K562 (cell line): ENCODE results near the gene TWSG1. TPM values are rescaled to one million over a fixed set of nuclear protein-coding genes. Genes with fewer than 3 reads are reported as not detected.

Experiments used
- CBFA2T2 ChIP-seq: fragments of 450-650 bp; conservative IDR thresholded peaks from 2 replicates; pipeline ENCODE4 v1.6.1; 2017; ENCODE audit warnings: mild to moderate bottlenecking
- FOXA3 ChIP-seq, 2 experiments: fragments of 450-650 bp in 1 of 2; sonication (generic) in 1 of 2; formaldehyde crosslinking; IDR thresholded peaks in 1 of 2; conservative IDR thresholded peaks in 1 of 2; 2 replicates each; pipeline versions ENCODE4 v1.4.0 to v1.8.0; 2020 to 2022; ENCODE audit warnings: mild to moderate bottlenecking in 2 of 2, missing genetic modification reagents in 1 of 2
- GATAD2A ChIP-seq: fragments of 450-650 bp; IDR thresholded peaks from 2 replicates; pipeline ENCODE4 v1.6.1; 2017
- HDAC8 ChIP-seq: fragments of 450-650 bp; IDR thresholded peaks from 2 replicates; pipeline ENCODE4 v1.6.1; 2016; ENCODE audit warnings: mild to moderate bottlenecking, missing genetic modification characterization, moderate library complexity, missing compliant biosample characterization
- PTBP1 ChIP-seq: fragments of 200-400 bp; formaldehyde crosslinking; IDR thresholded peaks from 2 replicates; pipeline ENCODE4 v1.6.1; 2017; ENCODE audit warnings: low read depth, low read length
- RAD21 ChIP-seq, 2 experiments: fragments of 250-450 bp in 1 of 2; fragments of 450-650 bp in 1 of 2; sonication (Bioruptor Pico) in 1 of 2; formaldehyde crosslinking in 1 of 2; IDR thresholded peaks in 1 of 2; conservative IDR thresholded peaks in 1 of 2; 2 replicates each; pipeline versions ENCODE4 v1.4.0 to v1.8.0; 2020 to 2022; ENCODE audit warnings: mild to moderate bottlenecking in 2 of 2, moderate library complexity in 1 of 2
- RBBP5 ChIP-seq: fragments of 200-600 bp; sonication (generic); IDR thresholded peaks from 2 replicates; pipeline ENCODE4 v1.6.1; 2012; ENCODE audit warnings: borderline replicate concordance, mild to moderate bottlenecking, low read length, control low read depth, inconsistent platforms; ENCODE audit not compliant: insufficient read depth, poor library complexity, severe bottlenecking
- SPI1 ChIP-seq: IDR thresholded peaks from 2 replicates; pipeline ENCODE4 v1.6.1; 2011; ENCODE audit warnings: low read depth, low read length, control low read depth, borderline replicate concordance
- ZFP1 ChIP-seq: fragments of 450-650 bp; formaldehyde crosslinking; IDR thresholded peaks from 2 replicates; pipeline ENCODE4 v1.4.0; 2020; ENCODE audit warnings: mild to moderate bottlenecking, mixed read lengths
- ZNF212 ChIP-seq: fragments of 450-650 bp; formaldehyde crosslinking; IDR thresholded peaks from 2 replicates; pipeline ENCODE4 v1.4.0; 2020; ENCODE audit warnings: mild to moderate bottlenecking
- ZNF23 ChIP-seq: fragments of 250-450 bp; sonication (Bioruptor Pico); IDR thresholded peaks from 2 replicates; pipeline ENCODE4 v1.4.0; 2020; ENCODE audit warnings: mild to moderate bottlenecking
- ZNF668 ChIP-seq: fragments of 250-450 bp; sonication (Bioruptor Pico); IDR thresholded peaks from 2 replicates; pipeline ENCODE4 v1.8.0; 2022; ENCODE audit warnings: mild to moderate bottlenecking, inconsistent platforms
- ZNF707 ChIP-seq: fragments of 250-450 bp; sonication (Bioruptor Pico); conservative IDR thresholded peaks from 2 replicates; pipeline ENCODE4 v1.8.0; 2022; ENCODE audit warnings: inconsistent platforms, mild to moderate bottlenecking, moderate library complexity
- polyA plus RNA-seq, 8 experiments: library from polyadenylated mRNA; depleted of rRNA in 4 of 8; stranded (reverse) in 5 of 8; unstranded in 3 of 8; fragments of >200 nt; fragmentation: Nextera tagmentation in 2 of 8; fragmentation: Illumina TruSeq in 1 of 8; extraction: Ambion mirVana in 2 of 8; extraction: Trizol in 1 of 8; gene quantifications; 2 replicates each; pipeline versions ENCODE4 v1.2.1 to v1.2.3, GENCODE V29; 2011 to 2014; ENCODE audit warnings: inconsistent platforms in 1 of 8, missing spikeins in 1 of 8
- total RNA-seq, 7 experiments: library from RNA; depleted of rRNA in 6 of 7; stranded (reverse); fragments of >200 nt in 6 of 7; fragmentation: Illumina TruSeq in 2 of 7; extraction: Trizol in 2 of 7; gene quantifications; 2 replicates each; pipeline versions ENCODE4 v1.2.1 to v1.2.3, GENCODE V29; 2011 to 2021; ENCODE audit warnings: low replicate concordance in 1 of 7
- TF ChIP-seq, protein P1 (sequence below): fragments of 200-800 bp; sonication (Bioruptor generic); IDR thresholded peaks from 2 replicates; pipeline ENCODE4 v1.6.1; 2017; ENCODE audit warnings: missing genetic modification characterization, missing compliant biosample characterization
- TF ChIP-seq, protein P2 (sequence below): fragments of 150-350 bp; IDR thresholded peaks from 2 replicates; pipeline ENCODE4 v1.6.1; 2014; ENCODE audit warnings: low read depth, mild to moderate bottlenecking, low read length, borderline replicate concordance
- TF ChIP-seq, protein P3 (sequence below): IDR thresholded peaks from 3 replicates; pipeline ENCODE4 v1.6.1; 2011; ENCODE audit warnings: borderline replicate concordance, mild to moderate bottlenecking; ENCODE audit not compliant: insufficient read length, insufficient read depth
- TF ChIP-seq, protein P4 (sequence below): fragments of 200-800 bp; sonication (Bioruptor generic); IDR thresholded peaks from 2 replicates; pipeline ENCODE4 v1.6.1; 2017; ENCODE audit warnings: missing genetic modification characterization, missing compliant biosample characterization

The TWSG1 gene
- total and polyA plus RNA-seq, 9 of the 15 experiments (the other 6 are each of a cell fraction or from before 2014, with no cell fraction given): 10.4 to 37.2 (median 25.1) TPM

GRCh38 chr18:9321017-9321452, 13.5 kb upstream of the TWSG1 start (continued):
- TF ChIP-seq, protein P1, sequence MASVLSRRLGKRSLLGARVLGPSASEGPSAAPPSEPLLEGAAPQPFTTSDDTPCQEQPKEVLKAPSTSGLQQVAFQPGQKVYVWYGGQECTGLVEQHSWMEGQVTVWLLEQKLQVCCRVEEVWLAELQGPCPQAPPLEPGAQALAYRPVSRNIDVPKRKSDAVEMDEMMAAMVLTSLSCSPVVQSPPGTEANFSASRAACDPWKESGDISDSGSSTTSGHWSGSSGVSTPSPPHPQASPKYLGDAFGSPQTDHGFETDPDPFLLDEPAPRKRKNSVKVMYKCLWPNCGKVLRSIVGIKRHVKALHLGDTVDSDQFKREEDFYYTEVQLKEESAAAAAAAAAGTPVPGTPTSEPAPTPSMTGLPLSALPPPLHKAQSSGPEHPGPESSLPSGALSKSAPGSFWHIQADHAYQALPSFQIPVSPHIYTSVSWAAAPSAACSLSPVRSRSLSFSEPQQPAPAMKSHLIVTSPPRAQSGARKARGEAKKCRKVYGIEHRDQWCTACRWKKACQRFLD (CRISPR knock-in tag): peak; percentile 93
- TF ChIP-seq CBFA2T2 (peak; percentile 73), ZFP1 (CRISPR knock-in tag) (no peak), FOXA3 (CRISPR knock-in tag; conservative IDR thresholded peaks at IDR 0.05 in 1 of 2, IDR thresholded peaks at IDR 0.05 in 1 of 2) (peak in 1 of 2 experiments; percentile 76; a peak in 1 of 4 replicates), ZNF212 (CRISPR knock-in tag) (no peak), HDAC8 (tag) (no peak), SPI1 (no peak), ZNF23 (CRISPR knock-in tag) (no peak), RBBP5 (no peak), GATAD2A (no peak), RAD21 (CRISPR knock-in tag; conservative IDR thresholded peaks at IDR 0.05 in 1 of 2, IDR thresholded peaks at IDR 0.05 in 1 of 2) (no peak), ZNF707 (CRISPR knock-in tag) (no peak), ZNF668 (0 out of 2 replicates have a peak, but pooled peaks have one; percentile 49), PTBP1 (no peak)
- TF ChIP-seq, protein P2, sequence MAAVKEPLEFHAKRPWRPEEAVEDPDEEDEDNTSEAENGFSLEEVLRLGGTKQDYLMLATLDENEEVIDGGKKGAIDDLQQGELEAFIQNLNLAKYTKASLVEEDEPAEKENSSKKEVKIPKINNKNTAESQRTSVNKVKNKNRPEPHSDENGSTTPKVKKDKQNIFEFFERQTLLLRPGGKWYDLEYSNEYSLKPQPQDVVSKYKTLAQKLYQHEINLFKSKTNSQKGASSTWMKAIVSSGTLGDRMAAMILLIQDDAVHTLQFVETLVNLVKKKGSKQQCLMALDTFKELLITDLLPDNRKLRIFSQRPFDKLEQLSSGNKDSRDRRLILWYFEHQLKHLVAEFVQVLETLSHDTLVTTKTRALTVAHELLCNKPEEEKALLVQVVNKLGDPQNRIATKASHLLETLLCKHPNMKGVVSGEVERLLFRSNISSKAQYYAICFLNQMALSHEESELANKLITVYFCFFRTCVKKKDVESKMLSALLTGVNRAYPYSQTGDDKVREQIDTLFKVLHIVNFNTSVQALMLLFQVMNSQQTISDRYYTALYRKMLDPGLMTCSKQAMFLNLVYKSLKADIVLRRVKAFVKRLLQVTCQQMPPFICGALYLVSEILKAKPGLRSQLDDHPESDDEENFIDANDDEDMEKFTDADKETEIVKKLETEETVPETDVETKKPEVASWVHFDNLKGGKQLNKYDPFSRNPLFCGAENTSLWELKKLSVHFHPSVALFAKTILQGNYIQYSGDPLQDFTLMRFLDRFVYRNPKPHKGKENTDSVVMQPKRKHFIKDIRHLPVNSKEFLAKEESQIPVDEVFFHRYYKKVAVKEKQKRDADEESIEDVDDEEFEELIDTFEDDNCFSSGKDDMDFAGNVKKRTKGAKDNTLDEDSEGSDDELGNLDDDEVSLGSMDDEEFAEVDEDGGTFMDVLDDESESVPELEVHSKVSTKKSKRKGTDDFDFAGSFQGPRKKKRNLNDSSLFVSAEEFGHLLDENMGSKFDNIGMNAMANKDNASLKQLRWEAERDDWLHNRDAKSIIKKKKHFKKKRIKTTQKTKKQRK: no peak
- TF ChIP-seq, protein P3, sequence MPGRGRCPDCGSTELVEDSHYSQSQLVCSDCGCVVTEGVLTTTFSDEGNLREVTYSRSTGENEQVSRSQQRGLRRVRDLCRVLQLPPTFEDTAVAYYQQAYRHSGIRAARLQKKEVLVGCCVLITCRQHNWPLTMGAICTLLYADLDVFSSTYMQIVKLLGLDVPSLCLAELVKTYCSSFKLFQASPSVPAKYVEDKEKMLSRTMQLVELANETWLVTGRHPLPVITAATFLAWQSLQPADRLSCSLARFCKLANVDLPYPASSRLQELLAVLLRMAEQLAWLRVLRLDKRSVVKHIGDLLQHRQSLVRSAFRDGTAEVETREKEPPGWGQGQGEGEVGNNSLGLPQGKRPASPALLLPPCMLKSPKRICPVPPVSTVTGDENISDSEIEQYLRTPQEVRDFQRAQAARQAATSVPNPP: no peak
- TF ChIP-seq, protein P4, sequence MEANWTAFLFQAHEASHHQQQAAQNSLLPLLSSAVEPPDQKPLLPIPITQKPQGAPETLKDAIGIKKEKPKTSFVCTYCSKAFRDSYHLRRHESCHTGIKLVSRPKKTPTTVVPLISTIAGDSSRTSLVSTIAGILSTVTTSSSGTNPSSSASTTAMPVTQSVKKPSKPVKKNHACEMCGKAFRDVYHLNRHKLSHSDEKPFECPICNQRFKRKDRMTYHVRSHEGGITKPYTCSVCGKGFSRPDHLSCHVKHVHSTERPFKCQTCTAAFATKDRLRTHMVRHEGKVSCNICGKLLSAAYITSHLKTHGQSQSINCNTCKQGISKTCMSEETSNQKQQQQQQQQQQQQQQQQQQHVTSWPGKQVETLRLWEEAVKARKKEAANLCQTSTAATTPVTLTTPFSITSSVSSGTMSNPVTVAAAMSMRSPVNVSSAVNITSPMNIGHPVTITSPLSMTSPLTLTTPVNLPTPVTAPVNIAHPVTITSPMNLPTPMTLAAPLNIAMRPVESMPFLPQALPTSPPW (CRISPR knock-in tag): peak; percentile 46
